Stomach (tissue), 4 donors: ENCODE results near the gene KIF17.

Experiments used
- POLR2A ChIP-seq, 4 donors: fragments of 450-650 bp; IDR thresholded peaks; one replicate each; pipeline ENCODE4 v1.6.1; 2016; ENCODE audit warnings: antibody characterized with exemption in 4 of 4, control low read depth in 2 of 4, mild to moderate bottlenecking in 1 of 4, moderate library complexity in 1 of 4
- POLR2AphosphoS5 ChIP-seq, 3 donors: sonication (generic); formaldehyde crosslinking; IDR thresholded peaks; one replicate each; pipeline ENCODE4 v1.6.1; 2016; ENCODE audit warnings: antibody characterized with exemption in 3 of 3
- TF ChIP-seq, protein P1 (sequence below), 7 experiments: fragments of 450-650 bp in 4 of 7; fragments of 200-600 bp in 3 of 7; sonication (generic) in 3 of 7; IDR thresholded peaks; one replicate each; pipeline ENCODE4 v1.5.1; 2016 to 2019; ENCODE audit warnings: antibody characterized with exemption in 7 of 7, control low read depth in 2 of 7, mild to moderate bottlenecking in 1 of 7

DNA sequence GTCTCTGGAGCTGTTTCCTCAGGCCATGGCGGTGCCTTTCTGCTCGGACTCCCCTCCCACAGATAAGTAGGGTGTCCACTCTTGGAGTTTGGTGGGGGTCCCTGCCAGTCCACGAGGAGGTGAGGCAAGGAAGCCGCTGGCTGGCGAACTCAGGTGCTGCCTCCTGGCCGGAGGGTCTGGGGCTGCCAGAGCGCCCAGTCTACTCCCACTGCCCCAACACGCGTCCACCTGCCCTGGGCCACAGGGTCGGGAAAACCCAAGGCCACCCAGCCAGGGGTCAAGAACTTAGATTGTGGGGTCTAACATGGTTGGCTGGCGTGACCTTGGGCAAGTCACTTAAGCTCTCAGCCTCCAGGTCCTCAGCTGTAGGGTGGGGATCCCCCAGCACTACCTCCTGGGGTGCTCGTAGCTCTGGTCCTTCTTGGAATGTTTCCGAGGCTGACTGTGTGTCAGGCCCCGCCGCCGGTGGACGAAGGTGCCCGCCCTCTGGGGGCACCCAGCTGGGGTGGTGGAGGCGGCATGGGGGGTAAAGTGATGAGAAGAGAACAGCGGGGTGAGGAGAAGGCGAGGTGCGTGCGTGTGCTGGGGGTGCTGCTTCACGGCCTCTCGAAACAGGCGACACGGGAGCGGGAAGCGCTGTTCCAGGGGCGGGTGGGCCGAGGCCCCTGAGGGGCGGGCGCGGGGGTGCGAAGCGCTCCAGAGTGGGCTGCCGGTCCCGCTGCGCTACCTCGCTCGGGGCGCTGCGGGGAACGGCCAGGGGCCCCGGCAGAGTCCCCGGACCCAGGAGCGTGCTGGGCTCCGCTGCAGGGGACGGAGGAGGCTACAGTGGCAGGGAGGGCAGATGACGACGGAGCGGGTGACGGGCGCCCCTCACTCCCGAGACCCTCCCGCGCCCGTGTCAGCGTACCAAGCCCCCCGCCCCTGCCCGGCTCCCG is 13.5 kb upstream of the KIF17 start:
- TF ChIP-seq, protein P1, sequence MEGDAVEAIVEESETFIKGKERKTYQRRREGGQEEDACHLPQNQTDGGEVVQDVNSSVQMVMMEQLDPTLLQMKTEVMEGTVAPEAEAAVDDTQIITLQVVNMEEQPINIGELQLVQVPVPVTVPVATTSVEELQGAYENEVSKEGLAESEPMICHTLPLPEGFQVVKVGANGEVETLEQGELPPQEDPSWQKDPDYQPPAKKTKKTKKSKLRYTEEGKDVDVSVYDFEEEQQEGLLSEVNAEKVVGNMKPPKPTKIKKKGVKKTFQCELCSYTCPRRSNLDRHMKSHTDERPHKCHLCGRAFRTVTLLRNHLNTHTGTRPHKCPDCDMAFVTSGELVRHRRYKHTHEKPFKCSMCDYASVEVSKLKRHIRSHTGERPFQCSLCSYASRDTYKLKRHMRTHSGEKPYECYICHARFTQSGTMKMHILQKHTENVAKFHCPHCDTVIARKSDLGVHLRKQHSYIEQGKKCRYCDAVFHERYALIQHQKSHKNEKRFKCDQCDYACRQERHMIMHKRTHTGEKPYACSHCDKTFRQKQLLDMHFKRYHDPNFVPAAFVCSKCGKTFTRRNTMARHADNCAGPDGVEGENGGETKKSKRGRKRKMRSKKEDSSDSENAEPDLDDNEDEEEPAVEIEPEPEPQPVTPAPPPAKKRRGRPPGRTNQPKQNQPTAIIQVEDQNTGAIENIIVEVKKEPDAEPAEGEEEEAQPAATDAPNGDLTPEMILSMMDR (IDR thresholded peaks at IDR 0.05): no peak
- TF ChIP-seq POLR2A (IDR thresholded peaks at IDR 0.05) (no peak), POLR2AphosphoS5 (IDR thresholded peaks at IDR 0.05) (no peak)
